Midbrain (tissue), 1 donor: ENCODE measurements around the gene MAP2K5.

Experiments used
- DNase-seq: peaks from one replicate; lab custom pipeline; 2025; lab: John Stamatoyannopoulos, UW

Gene MAP2K5

DNA sequence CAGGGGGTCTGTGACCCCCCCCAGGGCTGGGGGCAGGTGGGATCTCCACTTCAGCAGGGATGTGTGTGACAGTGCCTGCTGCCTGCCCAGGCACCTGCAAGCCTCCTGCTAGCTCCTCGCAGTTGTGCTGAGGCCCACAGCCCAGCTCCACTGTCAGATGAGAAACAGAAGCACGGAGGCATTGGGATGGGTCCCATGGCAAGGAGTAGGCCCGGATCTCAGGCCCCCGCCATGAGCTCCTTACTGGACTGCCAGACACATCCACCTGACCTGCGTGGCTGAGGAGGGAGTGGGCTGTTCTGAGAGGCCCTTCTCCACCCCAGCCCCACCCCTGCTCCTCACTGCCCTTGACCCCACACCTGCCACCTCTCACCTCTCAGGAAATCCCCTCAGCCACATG lies 264.6 kb downstream of the MAP2K5 start:
- DNase-seq, result no peak

GRCh38 chr15:67807836-67808235 lies 265.3 kb downstream of the MAP2K5 start:
- no peak for DNase-seq

- DNase-seq, result no peak
These were observed 266.3 kb downstream of the MAP2K5 start for GRCh38 chr15:67808821-67809220.

- DNase-seq, result no peak
These were observed 266.9 kb downstream of the MAP2K5 start for GRCh38 chr15:67809441-67809840.

DNA sequence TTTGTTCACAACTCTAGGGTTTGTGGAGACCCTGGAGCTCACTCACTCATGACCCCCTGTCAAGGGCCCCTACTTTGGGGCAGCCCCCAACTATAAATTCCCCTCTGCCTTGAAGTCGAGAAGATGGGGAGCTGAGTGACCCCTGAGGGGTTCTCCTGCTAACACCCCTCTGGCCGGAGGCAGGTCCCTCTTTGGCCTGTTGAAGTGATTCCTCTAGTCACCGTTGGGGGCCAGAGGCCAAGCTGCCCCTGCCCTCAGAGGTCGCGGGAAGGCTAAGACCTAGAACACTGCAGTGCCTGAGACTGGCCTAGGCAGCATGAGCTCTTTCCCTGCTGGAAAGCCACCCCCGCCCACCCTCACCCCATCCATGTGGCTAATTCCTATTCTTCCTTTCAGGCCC lies 267.4 kb downstream of the MAP2K5 start:
- no peak for DNase-seq

- DNase-seq, result no peak
These were observed 269.7 kb downstream of the MAP2K5 start for GRCh38 chr15:67812241-67812644.

DNA sequence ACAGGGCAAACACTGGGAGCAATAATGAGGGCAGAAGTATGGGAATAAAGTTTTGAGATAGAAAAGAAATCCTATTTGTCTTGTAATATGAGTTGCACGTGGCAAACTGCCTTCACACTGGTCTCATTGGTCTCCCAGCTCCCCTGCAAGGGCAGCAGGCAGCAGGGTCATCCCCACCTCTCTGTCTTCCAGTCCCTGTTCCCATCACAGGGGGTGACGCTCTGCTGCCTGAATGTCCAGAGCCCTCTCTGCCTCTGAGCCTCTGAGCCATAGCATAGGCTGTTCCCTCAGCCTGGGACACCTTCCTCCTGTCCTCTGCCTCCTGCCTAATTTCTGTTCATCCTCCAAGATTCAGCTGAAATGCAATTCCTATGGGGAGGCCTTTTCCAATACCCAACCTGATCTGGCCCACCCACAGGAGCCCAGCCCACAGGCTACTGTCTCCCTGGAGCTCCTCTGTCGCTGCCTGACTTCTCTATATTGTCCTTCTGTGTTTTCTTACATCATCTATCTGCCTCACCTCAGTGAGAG lies 270.7 kb downstream of the MAP2K5 start:
- DNase-seq, result no peak

DNA sequence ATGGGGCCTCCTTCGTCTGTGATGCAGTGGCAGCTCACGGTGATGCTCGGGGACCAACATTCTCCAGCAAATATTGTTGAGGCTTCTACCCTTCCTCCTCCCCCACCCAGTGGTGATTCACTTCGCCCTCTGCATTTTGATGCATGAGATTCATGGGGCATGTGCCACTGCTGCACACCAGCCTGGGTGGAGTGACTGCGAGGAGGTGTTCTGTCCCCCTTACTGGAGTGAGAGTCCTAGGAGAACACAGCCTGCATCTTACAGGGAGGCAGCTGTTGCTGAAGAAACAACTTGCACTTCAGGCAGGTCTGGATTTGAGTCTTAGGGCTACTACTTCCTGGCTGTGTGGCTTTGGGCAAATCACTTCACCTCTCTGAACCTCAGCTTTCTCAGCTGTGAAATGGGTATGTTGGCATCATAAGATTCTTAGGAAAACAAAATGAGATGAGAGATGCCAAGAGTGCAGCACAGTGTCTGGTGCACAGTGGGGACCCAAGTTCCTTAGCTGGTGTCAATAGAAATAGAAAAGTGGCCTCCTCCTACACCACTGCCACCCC lies 272.6 kb downstream of the MAP2K5 start:
- DNase-seq, result no peak

DNA sequence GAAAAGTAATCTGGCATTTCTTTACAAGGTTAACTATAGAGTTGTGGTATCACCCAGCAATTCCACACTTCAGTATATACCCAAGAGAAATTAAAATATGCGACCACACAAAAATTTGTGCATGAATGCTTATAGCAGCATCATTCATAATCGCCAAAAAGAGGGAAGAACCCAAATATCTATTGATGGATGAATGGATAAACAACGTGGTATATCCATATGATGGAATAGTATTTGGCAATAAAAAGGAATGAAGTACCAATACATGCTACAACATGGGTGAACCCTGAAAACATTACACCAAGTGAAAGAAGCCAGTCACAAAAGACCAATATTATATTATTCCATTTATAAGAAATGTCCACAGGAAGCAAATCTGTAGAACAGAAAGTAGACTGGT lies 274.2 kb downstream of the MAP2K5 start:
- DNase-seq, result no peak

GRCh38 chr15:67818464-67818863 lies 276.0 kb downstream of the MAP2K5 start:
- no peak for DNase-seq

- no peak for DNase-seq
These were observed 277.1 kb downstream of the MAP2K5 start for GRCh38 chr15:67819636-67820035.

DNA sequence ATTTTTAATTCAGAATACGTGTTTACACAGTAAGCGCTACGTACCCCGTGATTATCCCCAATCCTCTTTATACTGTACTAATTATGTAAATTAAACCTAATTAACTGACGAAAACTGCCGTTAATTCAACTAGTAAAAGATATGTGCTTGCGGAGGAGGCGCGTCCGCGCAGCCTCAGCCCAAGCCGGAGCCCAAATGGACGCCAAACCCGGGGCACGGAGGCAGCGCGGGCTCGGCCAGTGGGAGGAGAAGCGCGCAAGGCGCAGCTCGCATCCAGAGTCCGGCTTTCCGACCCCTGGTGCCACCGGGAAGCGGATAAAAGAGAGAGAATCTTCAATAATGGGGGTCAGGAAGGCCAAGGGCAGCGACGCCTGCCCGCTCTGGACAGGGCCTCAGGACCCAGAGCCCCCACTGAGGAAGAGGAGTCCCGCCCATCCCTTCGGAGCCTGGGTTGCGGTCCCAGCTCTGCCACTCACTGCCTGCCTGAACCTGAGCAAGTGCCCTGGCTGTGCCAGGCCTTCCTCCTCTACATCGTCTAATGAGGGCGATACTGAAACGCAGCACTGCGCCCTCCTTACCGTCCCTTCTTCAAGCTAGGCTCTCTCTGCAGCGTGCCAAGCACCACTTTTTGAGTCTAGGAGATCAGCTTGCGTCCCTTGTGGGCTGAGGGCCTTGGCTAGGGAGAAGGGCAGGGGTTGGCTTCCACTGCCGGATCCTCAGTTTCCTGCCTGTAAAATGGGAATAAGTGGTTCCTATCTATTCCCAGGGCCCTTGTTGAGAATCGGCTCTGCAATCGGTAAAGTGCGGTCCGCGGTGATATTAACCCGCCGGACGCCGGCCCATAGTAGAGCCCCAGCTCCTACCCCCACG lies 277.9 kb downstream of the MAP2K5 start:
- DNase-seq, result no peak

- DNase-seq, result no peak
These were observed 278.7 kb downstream of the MAP2K5 start for GRCh38 chr15:67820992-67821783.

DNA sequence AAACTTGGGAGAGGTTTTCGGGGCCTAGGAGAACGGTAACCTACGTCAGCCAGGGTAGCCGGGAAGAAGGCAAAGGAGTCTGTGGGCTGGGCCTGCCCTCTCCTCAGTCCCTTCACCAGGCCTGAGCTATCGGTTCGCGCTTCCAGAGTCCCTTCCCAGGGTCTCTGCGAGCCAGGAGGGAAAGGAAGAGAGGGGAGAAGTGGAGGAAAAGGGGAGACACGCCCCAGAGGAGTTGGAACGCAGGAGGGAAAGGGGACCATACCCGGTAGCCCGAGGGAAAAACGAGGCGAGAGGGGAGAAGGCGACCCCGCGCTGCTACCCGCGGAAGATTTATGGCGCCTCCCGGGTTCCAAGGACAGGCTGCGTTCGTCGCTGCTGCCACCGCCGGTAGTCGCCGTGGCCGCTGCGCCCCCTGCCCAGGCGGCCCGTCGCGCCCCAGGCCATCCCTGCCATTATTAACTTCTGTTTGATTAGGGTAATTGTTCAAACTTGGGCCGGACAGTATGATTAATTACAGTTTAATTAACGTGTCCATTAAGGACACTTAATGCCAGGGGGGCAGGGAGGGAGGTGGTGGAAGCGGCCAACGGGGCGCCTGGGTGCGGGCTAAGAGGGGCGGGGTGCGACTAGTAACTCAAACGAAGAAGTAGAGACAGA lies 279.4 kb downstream of the MAP2K5 start:
- DNase-seq, result no peak

GRCh38 chr15:67822537-67823313 lies 280.2 kb downstream of the MAP2K5 start:
- DNase-seq, result no peak

DNA sequence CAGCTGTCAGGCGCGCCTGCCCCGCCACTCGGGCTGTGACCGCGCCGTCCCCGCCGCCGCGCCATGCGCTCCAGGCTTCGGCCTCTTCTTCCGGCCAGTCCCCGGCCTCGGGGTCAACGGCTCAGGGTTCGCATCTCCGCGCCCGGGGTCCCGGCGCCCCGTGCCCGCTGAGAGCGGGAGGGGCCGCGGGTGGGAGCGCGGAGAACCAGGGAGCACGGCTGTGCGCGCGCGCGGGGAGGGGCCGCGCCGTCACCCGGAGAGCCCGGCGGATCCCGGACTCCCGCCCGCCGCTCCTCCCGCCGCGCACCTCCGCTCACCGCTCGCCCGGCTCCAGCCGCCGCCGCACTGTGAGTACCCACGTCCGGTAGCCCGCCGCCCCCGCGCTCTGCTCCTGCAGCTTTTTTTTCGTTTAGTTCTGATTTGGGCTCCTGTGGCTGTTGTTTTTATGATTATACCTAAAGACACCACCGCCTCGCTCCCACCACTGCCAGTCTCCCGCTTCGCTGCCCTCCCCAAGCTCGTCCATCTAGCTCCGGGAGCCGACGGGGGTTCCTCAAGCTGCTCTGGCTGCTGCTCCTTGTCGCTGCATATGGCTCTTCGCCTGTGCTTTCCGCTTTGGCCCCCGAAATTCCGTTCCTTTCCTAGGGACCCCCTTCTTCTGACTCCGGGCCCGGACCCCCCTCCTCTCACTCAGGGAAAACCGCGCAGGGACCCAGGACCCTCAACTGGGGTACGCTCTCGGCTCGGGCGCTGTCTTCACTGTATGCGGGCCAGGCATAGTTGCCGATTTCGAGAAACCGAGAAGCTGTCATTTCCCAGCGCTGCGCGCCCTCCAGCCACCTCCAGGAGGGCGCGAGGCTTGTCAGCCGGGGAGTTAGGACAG lies 281.1 kb downstream of the MAP2K5 start:
- DNase-seq, result no peak

DNA sequence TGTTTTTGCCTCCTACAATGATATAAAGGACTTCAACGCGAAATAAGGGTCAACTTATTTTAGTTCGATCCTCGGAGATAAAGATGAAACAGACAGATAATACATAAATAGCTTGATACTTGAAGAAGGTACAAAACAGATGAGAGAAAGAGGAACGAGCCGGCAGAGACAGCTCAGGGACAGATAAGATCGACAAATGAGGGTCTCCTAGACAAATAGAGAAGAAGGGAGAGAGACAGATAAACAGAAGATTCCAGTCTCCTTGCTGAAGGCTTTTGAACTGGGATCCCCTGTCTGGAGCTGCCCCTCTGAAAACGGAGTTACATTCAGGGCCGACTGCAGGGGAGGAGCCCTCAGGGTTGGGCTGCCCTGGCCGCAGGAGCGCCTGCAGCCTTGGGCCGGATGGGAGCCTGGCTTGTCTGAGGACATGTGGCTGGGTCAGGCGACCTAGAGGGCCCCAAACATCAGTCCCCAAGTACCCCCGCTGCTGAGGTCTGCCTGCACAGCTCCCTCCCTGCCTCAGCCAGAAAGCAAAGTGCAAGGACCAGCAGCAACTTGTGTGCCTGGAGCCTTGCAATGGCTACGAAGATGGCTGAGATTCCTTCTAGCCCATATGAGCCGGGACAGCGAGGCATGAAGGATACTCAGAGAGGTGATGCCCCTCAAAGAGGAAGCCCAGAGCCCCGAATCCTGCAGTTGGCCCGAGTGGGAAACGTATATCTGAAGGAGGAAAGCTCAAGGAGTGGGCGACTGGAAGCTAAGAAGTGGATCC lies 281.9 kb downstream of the MAP2K5 start:
- DNase-seq, result no peak

- DNase-seq, result no peak
These were observed 282.7 kb downstream of the MAP2K5 start, which contains the start of gene SKOR1 for GRCh38 chr15:67824976-67825880. Gene SKOR1, plus strand, starts transcription at chr15:67825509. Its CDS starts 94 bp downstream, at chr15:67825603.
